ENCODE measurements around the gene OSMR. TPM values are rescaled to one million over a fixed set of nuclear protein-coding genes. Genes with fewer than 3 reads are reported as not detected.
A peak's percentile ranks its signal among the peaks of the same experiment; 100 is the strongest.

OSMR gene
- total RNA-seq, 1 donor: 174 TPM

- Histone ChIP-seq H3K27ac (ENCODE audit: low read depth, low read length) (peak overlapping the region; percentile 19), H3K79me2 (ENCODE audit: insufficient read depth, low read length) (peaks cover 70% of the 10 kb centered on the region), H3K4me1 (ENCODE audit: insufficient read depth, low read length) (peaks cover 21% of the 10 kb centered on the region), H3K27me3 (ENCODE audit: insufficient read depth, low read length) (no peaks in the 10 kb centered on the region), H3K4me2 (ENCODE audit: insufficient read depth, low read length) (peak overlapping the region; percentile 2), H3K36me3 (ENCODE audit: insufficient read depth, low read length) (peaks cover 23% of the 10 kb centered on the region), H4K20me1 (ENCODE audit: insufficient read depth, low read length) (peaks cover 48% of the 10 kb centered on the region), H2AFZ (ENCODE audit: low read length) (no peak overlapping the region), H3K4me3 (ENCODE audit: insufficient read depth, low read length) (no peak overlapping the region), H3K9me3 (ENCODE audit: low read depth, low read length) (no peaks in the 10 kb centered on the region)
- TF ChIP-seq CTCF (IDR thresholded peaks at IDR 0.05; ENCODE audit: extremely low read depth, low read depth, low read length): no peak
- DNase-seq (ENCODE audit: insufficient read length, low spot score, missing footprints): no peak
Measured at GRCh38 chr5:38866362-38867031, 20.7 kb downstream of the OSMR start.

GRCh38 chr5:38867032-38867398 lies 21.2 kb downstream of the OSMR start:
- Histone ChIP-seq H3K27me3 (ENCODE audit: insufficient read depth, low read length) (no peaks in the 10 kb centered on the region), H3K4me3 (ENCODE audit: insufficient read depth, low read length) (no peak overlapping the region), H3K79me2 (ENCODE audit: insufficient read depth, low read length) (peaks cover 70% of the 10 kb centered on the region), H4K20me1 (ENCODE audit: insufficient read depth, low read length) (peaks cover 48% of the 10 kb centered on the region), H2AFZ (ENCODE audit: low read length) (no peak overlapping the region), H3K4me1 (ENCODE audit: insufficient read depth, low read length) (peaks cover 26% of the 10 kb centered on the region), H3K9me3 (ENCODE audit: low read depth, low read length) (no peaks in the 10 kb centered on the region), H3K4me2 (ENCODE audit: insufficient read depth, low read length) (peak overlapping the region; percentile 2), H3K36me3 (ENCODE audit: insufficient read depth, low read length) (peaks cover 23% of the 10 kb centered on the region), H3K27ac (ENCODE audit: low read depth, low read length) (no peak overlapping the region)
- DNase-seq (ENCODE audit: insufficient read length, low spot score, missing footprints): no peak
- no peak for TF ChIP-seq CTCF (IDR thresholded peaks at IDR 0.05; ENCODE audit: extremely low read depth, low read depth, low read length)

- no peak for DNase-seq (ENCODE audit: insufficient read length, low spot score, missing footprints)
- Histone ChIP-seq H3K4me1 (ENCODE audit: insufficient read depth, low read length) (peaks cover 26% of the 10 kb centered on the region), H4K20me1 (ENCODE audit: insufficient read depth, low read length) (peaks cover 48% of the 10 kb centered on the region), H3K36me3 (ENCODE audit: insufficient read depth, low read length) (peaks cover 23% of the 10 kb centered on the region), H3K4me3 (ENCODE audit: insufficient read depth, low read length) (no peak overlapping the region), H3K27ac (ENCODE audit: low read depth, low read length) (no peak overlapping the region), H3K79me2 (ENCODE audit: insufficient read depth, low read length) (peaks cover 70% of the 10 kb centered on the region), H2AFZ (ENCODE audit: low read length) (no peak overlapping the region), H3K27me3 (ENCODE audit: insufficient read depth, low read length) (no peaks in the 10 kb centered on the region), H3K9me3 (ENCODE audit: low read depth, low read length) (no peaks in the 10 kb centered on the region), H3K4me2 (ENCODE audit: insufficient read depth, low read length) (no peak overlapping the region)
- no peak for TF ChIP-seq CTCF (IDR thresholded peaks at IDR 0.05; ENCODE audit: extremely low read depth, low read depth, low read length)
Measured at GRCh38 chr5:38867416-38867815, 21.6 kb downstream of the OSMR start.

- Histone ChIP-seq H3K27me3 (ENCODE audit: insufficient read depth, low read length) (no peaks in the 10 kb centered on the region), H3K79me2 (ENCODE audit: insufficient read depth, low read length) (peaks cover 69% of the 10 kb centered on the region), H3K4me2 (ENCODE audit: insufficient read depth, low read length) (no peak overlapping the region), H3K4me1 (ENCODE audit: insufficient read depth, low read length) (peaks cover 35% of the 10 kb centered on the region), H3K4me3 (ENCODE audit: insufficient read depth, low read length) (no peak overlapping the region), H3K9me3 (ENCODE audit: low read depth, low read length) (no peaks in the 10 kb centered on the region), H2AFZ (ENCODE audit: low read length) (no peak overlapping the region), H3K27ac (ENCODE audit: low read depth, low read length) (peak overlapping the region; percentile 92), H3K36me3 (ENCODE audit: insufficient read depth, low read length) (peaks cover 39% of the 10 kb centered on the region), H4K20me1 (ENCODE audit: insufficient read depth, low read length) (peaks cover 58% of the 10 kb centered on the region)
- DNase-seq (ENCODE audit: insufficient read length, low spot score, missing footprints): no peak
- TF ChIP-seq CTCF (IDR thresholded peaks at IDR 0.05; ENCODE audit: extremely low read depth, low read depth, low read length): no peak
Measured at GRCh38 chr5:38870595-38870994, 24.8 kb downstream of the OSMR start.
